ENCODE results near the gene CHD8.

DNA sequence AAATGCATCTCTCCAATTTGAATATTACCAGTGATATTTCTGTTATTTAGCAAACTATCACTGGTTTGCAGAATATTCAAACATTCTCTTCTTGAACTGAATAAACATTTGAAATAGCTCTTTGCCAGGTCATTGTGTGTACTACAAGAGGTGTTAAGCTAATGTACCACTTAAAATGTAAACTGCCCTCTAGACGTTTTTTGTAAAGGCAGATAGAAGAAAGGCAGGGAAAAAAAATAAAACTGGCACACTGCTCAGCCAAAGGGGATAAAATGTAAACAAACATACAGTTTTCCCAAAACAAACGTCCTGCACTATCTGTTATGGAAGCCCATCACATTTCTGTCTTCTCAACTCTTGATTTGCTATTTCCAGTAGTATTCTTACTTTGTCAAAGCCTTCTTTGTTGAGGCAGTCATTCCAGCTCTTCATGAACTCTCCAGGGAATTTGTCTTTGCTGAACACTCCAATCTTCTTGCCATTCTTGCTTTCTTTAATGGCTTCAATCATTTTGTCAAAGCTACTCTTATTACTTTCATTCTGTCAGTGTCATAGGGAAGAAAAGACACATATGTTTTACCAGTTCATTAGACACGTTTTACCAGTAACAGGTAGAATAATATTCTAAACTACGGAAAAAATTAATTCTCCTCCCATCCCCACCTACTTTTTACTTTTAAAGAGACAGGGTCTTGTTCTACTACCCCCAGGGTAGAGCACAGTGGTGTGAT lies 85.8 kb downstream of the CHD8 start:
- TF ChIP-seq, protein P1, sequence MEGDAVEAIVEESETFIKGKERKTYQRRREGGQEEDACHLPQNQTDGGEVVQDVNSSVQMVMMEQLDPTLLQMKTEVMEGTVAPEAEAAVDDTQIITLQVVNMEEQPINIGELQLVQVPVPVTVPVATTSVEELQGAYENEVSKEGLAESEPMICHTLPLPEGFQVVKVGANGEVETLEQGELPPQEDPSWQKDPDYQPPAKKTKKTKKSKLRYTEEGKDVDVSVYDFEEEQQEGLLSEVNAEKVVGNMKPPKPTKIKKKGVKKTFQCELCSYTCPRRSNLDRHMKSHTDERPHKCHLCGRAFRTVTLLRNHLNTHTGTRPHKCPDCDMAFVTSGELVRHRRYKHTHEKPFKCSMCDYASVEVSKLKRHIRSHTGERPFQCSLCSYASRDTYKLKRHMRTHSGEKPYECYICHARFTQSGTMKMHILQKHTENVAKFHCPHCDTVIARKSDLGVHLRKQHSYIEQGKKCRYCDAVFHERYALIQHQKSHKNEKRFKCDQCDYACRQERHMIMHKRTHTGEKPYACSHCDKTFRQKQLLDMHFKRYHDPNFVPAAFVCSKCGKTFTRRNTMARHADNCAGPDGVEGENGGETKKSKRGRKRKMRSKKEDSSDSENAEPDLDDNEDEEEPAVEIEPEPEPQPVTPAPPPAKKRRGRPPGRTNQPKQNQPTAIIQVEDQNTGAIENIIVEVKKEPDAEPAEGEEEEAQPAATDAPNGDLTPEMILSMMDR (IDR thresholded peaks at IDR 0.05), result no peak
- TF ChIP-seq CBFB (CRISPR knock-in tag; IDR thresholded peaks at IDR 0.05; ENCODE audit: low read depth), result no peak
- no peak for TF ChIP-seq SP1 (CRISPR knock-in tag; conservative IDR thresholded peaks at IDR 0.05)
